ENCODE measurements around the gene BMP5.

Gene BMP5

DNA sequence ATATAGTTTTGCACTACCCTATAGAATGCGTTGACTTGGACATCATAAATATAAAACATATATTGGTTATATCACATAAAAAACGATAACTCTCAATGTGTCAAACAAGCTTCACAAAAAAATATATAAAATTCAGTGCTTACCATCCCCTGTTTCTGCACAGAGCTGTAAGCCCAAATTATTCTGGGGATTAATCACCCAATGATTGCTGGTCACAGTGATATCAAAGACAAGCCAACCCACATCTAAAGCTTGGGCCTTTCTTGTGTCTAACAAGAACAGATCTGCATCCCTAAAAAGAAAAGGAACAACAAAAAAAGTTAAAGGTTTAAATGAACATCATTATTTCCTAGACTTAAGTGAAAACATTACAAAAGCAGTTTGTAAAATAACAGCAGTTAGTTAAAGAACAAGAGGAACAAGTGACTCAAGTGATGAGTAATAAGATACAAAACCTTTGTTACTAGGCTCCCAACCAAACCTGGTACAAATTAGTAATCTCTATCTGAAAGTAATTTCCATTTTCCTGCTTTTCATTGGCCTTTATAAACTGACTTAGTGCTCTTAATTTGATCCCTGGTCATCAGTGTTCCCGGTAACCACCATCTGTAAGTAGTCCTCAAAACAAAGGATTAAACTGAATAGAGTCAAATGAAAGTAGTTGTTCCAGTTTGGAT, 81.1 kb downstream of the BMP5 start:
- TF ChIP-seq, protein P1, sequence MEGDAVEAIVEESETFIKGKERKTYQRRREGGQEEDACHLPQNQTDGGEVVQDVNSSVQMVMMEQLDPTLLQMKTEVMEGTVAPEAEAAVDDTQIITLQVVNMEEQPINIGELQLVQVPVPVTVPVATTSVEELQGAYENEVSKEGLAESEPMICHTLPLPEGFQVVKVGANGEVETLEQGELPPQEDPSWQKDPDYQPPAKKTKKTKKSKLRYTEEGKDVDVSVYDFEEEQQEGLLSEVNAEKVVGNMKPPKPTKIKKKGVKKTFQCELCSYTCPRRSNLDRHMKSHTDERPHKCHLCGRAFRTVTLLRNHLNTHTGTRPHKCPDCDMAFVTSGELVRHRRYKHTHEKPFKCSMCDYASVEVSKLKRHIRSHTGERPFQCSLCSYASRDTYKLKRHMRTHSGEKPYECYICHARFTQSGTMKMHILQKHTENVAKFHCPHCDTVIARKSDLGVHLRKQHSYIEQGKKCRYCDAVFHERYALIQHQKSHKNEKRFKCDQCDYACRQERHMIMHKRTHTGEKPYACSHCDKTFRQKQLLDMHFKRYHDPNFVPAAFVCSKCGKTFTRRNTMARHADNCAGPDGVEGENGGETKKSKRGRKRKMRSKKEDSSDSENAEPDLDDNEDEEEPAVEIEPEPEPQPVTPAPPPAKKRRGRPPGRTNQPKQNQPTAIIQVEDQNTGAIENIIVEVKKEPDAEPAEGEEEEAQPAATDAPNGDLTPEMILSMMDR (IDR thresholded peaks at IDR 0.05), result no peak

- TF ChIP-seq, protein P1 (IDR thresholded peaks at IDR 0.05), result no peak
Measured at GRCh38 chr6:55785273-55785672, 90.1 kb downstream of the BMP5 start.

GRCh38 chr6:55782275-55782674, 93.1 kb downstream of the BMP5 start:
- TF ChIP-seq, protein P1 (IDR thresholded peaks at IDR 0.05), result no peak

DNA sequence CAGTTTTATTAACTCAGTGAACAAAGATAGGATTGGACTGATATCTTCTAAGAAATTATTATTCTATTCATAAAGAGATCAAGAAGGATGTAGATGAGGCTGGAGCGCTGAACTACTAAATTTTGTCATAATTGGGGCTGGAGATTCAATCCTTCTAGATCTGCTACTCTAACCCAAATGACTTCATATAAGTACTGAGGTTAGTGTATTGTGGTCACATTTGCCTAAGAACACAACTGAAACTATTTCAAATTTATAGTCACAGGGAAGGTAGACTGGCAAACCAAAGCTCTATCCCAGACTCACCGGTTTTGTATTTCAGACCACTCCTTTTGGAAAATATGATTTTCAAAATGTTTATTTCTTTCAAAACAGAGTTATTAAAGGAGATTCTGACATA, 96.7 kb downstream of the BMP5 start:
- TF ChIP-seq, protein P1 (IDR thresholded peaks at IDR 0.05), result no peak

- TF ChIP-seq, protein P1 (IDR thresholded peaks at IDR 0.05), result no peak
Measured at GRCh38 chr6:55777469-55777868, 97.9 kb downstream of the BMP5 start.

- TF ChIP-seq, protein P1 (IDR thresholded peaks at IDR 0.05), result no peak
Measured at GRCh38 chr6:55776113-55776512, 99.3 kb downstream of the BMP5 start.

DNA sequence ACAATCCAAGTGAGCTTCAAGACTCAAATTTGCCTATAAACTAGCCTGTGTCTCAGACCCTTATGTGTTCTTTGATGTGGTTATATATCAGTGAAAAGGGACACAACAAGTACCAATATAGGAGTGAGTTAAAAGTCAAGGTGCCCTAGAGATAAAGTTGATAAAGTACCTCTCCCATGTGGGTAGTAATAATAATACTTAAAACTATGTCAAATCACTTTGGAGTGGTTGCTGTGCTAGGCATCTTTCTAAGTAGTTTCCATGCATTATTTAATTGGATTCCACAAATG, 100.4 kb downstream of the BMP5 start:
- TF ChIP-seq, protein P1 (IDR thresholded peaks at IDR 0.05), result no peak

Data from LNCAP (cell line).